ENCODE data around the gene RPS6KB2. TPM values are rescaled to one million over a fixed set of nuclear protein-coding genes. Genes with fewer than 3 reads are reported as not detected.

The RPS6KB2 gene
- total RNA-seq, 6 donors from 2014 or later, result 35.2 to 94.3 (median 50.4) TPM

DNA sequence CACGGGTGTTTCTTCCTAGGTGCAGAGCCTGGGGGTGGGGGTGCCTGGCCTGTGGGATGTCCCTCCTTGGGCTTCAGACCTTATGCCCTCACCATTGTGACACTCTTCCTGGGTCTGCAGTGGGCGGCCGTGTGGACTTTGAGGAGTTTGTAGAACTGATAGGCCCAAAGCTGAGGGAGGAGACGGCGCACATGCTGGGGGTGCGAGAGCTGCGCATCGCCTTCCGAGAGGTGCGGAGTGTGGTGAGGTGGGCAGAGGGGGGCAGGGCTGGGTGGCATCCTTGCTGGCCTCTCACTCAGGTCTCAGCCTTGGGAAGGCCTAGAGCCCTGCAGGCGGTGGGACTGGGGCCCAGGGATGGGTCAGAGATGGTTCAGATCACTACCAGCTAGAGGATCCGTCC lies 29.2 kb downstream of the RPS6KB2 start:
- no peak overlapping the region for H3K4me3 ChIP-seq
- no peaks in the 10 kb centered on the region for H3K9me3 ChIP-seq
- TF ChIP-seq POLR2A (IDR thresholded peaks at IDR 0.05) (no peak), EP300 (IDR thresholded peaks at IDR 0.05) (no peak), POLR2AphosphoS5 (IDR thresholded peaks at IDR 0.05) (no peak)
- TF ChIP-seq, protein P1, sequence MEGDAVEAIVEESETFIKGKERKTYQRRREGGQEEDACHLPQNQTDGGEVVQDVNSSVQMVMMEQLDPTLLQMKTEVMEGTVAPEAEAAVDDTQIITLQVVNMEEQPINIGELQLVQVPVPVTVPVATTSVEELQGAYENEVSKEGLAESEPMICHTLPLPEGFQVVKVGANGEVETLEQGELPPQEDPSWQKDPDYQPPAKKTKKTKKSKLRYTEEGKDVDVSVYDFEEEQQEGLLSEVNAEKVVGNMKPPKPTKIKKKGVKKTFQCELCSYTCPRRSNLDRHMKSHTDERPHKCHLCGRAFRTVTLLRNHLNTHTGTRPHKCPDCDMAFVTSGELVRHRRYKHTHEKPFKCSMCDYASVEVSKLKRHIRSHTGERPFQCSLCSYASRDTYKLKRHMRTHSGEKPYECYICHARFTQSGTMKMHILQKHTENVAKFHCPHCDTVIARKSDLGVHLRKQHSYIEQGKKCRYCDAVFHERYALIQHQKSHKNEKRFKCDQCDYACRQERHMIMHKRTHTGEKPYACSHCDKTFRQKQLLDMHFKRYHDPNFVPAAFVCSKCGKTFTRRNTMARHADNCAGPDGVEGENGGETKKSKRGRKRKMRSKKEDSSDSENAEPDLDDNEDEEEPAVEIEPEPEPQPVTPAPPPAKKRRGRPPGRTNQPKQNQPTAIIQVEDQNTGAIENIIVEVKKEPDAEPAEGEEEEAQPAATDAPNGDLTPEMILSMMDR (IDR thresholded peaks at IDR 0.05), result no peak
- peaks cover 0 to 5% (median 2%) of the 10 kb centered on the region in 4 donors for H3K4me1 ChIP-seq
- no peak for ATAC-seq (ENCODE audit: low FRiP score in 2 of 2)
- H3K36me3 ChIP-seq, result no peaks in the 10 kb centered on the region
- H3K27me3 ChIP-seq, result no peaks in the 10 kb centered on the region
- peak in 1 of 2 donors; percentile 59 for DNase-seq
- 94 to 97% methylated on average over 11 to 12 of the region's 12 CpGs for WGBS, 2 donors
- H3K27ac ChIP-seq, result no peak overlapping the region

DNA sequence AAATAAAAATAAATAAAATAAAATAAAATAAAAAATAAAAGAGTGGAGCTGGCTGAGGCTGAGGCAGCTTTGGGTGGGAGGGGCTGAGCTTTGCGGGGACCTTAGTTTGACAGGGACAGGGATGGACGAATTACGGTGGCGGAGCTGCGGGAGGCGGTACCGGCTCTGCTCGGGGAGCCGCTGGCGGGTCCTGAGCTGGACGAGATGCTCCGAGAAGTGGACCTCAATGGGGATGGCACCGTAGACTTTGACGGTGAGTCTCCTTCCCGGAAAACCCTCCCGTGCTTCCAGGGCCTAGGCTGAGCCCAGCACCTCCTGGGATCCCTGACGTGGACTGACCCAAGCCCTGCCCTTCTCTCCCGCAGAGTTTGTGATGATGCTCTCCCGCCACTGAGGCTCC lies 30.0 kb downstream of the RPS6KB2 start:
- Histone ChIP-seq H3K4me3 (no peak overlapping the region), H3K4me1 (no peaks in the 10 kb centered on the region), H3K27ac (no peak overlapping the region), H3K36me3 (no peaks in the 10 kb centered on the region), H3K27me3 (no peaks in the 10 kb centered on the region), H3K9me3 (no peaks in the 10 kb centered on the region)
- peak in 1 of 2 donors; percentile 60 for DNase-seq
- TF ChIP-seq EP300 (IDR thresholded peaks at IDR 0.05), result no peak
- no peak for TF ChIP-seq POLR2A (IDR thresholded peaks at IDR 0.05)
- TF ChIP-seq, protein P1 (IDR thresholded peaks at IDR 0.05), result no peak
- TF ChIP-seq POLR2AphosphoS5 (IDR thresholded peaks at IDR 0.05), result no peak
- WGBS, 2 donors, result 91% methylated on average over 15 to 19 of the region's 19 CpGs
- ATAC-seq (ENCODE audit: low FRiP score in 2 of 2), result no peak

DNA sequence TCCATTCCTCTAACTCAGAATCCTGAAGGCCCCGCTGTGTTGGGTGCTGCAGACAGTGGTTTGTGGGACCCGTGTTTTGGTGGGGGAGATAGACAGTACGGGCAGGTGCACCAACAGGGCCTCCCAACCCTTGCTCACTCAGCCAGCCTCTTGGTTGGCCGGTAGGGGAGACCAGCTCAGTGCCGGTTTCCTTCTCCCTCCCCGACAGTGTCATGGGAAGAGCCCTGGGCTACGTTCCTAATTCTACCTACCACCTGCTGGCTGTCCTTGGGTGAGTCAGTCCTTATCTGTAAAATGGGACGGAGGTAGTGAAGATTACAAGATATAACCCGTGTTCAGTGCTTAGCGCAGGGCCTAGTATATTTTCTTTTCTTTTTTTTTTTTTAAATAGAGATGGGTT lies 34.9 kb downstream of the RPS6KB2 start:
- DNase-seq, result no peak
- no peaks in the 10 kb centered on the region for H3K27me3 ChIP-seq
- H3K9me3 ChIP-seq, result no peaks in the 10 kb centered on the region
- no peak overlapping the region for H3K4me3 ChIP-seq
- peaks cover 25 to 40% (median 32%) of the 10 kb centered on the region in 4 donors for H3K4me1 ChIP-seq
- TF ChIP-seq EP300 (IDR thresholded peaks at IDR 0.05) (no peak), POLR2AphosphoS5 (IDR thresholded peaks at IDR 0.05) (no peak), POLR2A (IDR thresholded peaks at IDR 0.05) (no peak)
- TF ChIP-seq, protein P1 (IDR thresholded peaks at IDR 0.05), result no peak
- no peak for ATAC-seq (ENCODE audit: low FRiP score in 2 of 2)
- no peaks in the 10 kb centered on the region for H3K36me3 ChIP-seq
- H3K27ac ChIP-seq, result peak overlapping the region in 1 of 4 donors; percentile 93
- WGBS, 2 donors, result 93 to 98% methylated on average over 10 of the region's 10 CpGs

DNA sequence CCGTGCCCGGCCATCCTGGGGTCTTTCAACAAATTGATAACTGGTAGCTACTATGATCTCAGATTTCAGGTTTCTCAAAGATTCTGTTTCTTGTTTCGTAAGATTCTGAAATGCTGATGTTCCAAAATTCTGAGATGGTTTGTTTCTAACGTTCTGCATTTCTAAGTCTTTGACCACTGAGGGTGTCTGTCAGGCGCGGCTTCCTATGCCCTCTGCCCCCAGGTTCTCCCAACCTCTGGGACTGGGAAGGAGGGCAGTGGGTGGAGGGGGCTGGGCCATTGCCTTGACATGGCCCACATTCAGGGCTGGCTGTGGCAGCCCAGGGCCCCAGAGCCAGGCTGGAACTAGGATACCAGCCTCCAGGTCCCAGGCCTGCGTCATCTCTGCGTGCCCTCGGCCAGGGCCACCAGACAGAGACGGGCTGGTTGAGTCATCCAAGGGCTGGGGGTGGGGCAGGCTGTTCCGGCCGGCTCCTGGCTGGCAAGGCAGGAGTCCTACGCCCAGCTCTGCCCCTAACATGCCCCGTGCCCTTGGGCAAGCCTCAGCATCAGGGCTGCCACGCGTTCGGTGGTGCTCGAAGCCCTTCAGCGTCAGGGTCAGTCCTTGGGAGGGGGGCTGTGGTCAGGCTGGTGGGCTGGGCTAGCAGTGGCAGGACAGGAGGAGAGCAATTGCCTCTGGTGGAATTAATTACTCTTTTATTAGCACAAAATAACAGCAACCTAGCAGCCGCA lies 35.6 kb downstream of the RPS6KB2 start:
- H3K4me1 ChIP-seq, result peaks cover 28 to 46% (median 36%) of the 10 kb centered on the region in 4 donors
- TF ChIP-seq POLR2A (IDR thresholded peaks at IDR 0.05) (peak in 1 of 4 donors; percentile 60), POLR2AphosphoS5 (IDR thresholded peaks at IDR 0.05) (peak in 1 of 2 donors; percentile 23), EP300 (IDR thresholded peaks at IDR 0.05) (no peak)
- TF ChIP-seq, protein P1 (IDR thresholded peaks at IDR 0.05), result no peak
- DNase-seq (peak; percentile 77 to 89), ATAC-seq (ENCODE audit: low FRiP score in 2 of 2) (peak; percentile 25 to 74)
- WGBS, 2 donors, result 77 to 78% methylated on average over 19 to 20 of the region's 20 CpGs
- H3K9me3 ChIP-seq, result no peaks in the 10 kb centered on the region
- H3K4me3 ChIP-seq, result peak overlapping the region in 3 of 4 donors; percentile 54 to 60 (median 57)
- peak overlapping the region; percentile 85 to 96 (median 92) for H3K27ac ChIP-seq
- no peaks in the 10 kb centered on the region for H3K36me3 ChIP-seq
- H3K27me3 ChIP-seq, result no peaks in the 10 kb centered on the region

Measured in upper lobe of left lung (tissue), 6 donors.